Activated CD8-positive, alpha-beta memory T cell treated with anti-CD3 and anti-CD28 coated beads for 1 hour (primary cell): ENCODE data around the gene STRBP.

Source experiments
- DNase-seq, 2 donors: peaks; one replicate each; pipeline ENCODE4 v3.0.0-alpha.2; 2020; ENCODE audit warnings: low read depth in 1 of 2; ENCODE audit errors: extremely low read depth in 1 of 2

The STRBP gene

GRCh38 chr9:123135430-123135829 is 133.0 kb downstream of the STRBP start:
- no peak for DNase-seq

GRCh38 chr9:123132696-123133095 is 135.7 kb downstream of the STRBP start:
- no peak for DNase-seq

GRCh38 chr9:123131993-123132392 is 136.4 kb downstream of the STRBP start:
- DNase-seq = no peak

GRCh38 chr9:123131258-123131657 is 137.1 kb downstream of the STRBP start:
- DNase-seq = no peak

- no peak for DNase-seq
Measured at GRCh38 chr9:123129423-123129822, 139.0 kb downstream of the STRBP start.

- DNase-seq = no peak
Measured at GRCh38 chr9:123128591-123128990, 139.8 kb downstream of the STRBP start.

GRCh38 chr9:123127512-123128075 is 140.8 kb downstream of the STRBP start:
- no peak for DNase-seq

GRCh38 chr9:123121457-123121856 is 146.9 kb downstream of the STRBP start:
- no peak for DNase-seq

- DNase-seq = no peak
Measured at GRCh38 chr9:123120953-123121352, 147.4 kb downstream of the STRBP start.

- no peak for DNase-seq
Measured at GRCh38 chr9:123120131-123120530, 148.3 kb downstream of the STRBP start.

GRCh38 chr9:123119566-123119965 is 148.8 kb downstream of the STRBP start:
- no peak for DNase-seq

GRCh38 chr9:123116036-123116435 is 152.3 kb downstream of the STRBP start:
- DNase-seq = no peak

- no peak for DNase-seq
Measured at GRCh38 chr9:123115146-123115913, 153.1 kb downstream of the STRBP start.

- DNase-seq = no peak
Measured at GRCh38 chr9:123113185-123113584, 155.2 kb downstream of the STRBP start.

- no peak for DNase-seq
Measured at GRCh38 chr9:123112015-123112975, 156.1 kb downstream of the STRBP start.

GRCh38 chr9:123111427-123112014 is 156.9 kb downstream of the STRBP start:
- DNase-seq = no peak

- DNase-seq = no peak
Measured at GRCh38 chr9:123109540-123110279, 158.7 kb downstream of the STRBP start.

- no peak for DNase-seq
Measured at GRCh38 chr9:123108976-123109375, 159.4 kb downstream of the STRBP start.

GRCh38 chr9:123107639-123108285 is 160.6 kb downstream of the STRBP start:
- DNase-seq = no peak

GRCh38 chr9:123105490-123105889 is 162.9 kb downstream of the STRBP start:
- no peak for DNase-seq
